ACC112 (cell line): Measurements from ENCODE around the gene CD96.
"Not testable (repeated sequence)": the region's sequence is repeated elsewhere in the genome, so short reads cannot be mapped to it uniquely, and the experiment has no call there.

Experiments
- H2AFZ ChIP-seq: fragments of 200-600 bp; sonication (generic); one replicate; pipeline ENCODE4 v1.6.0; 2017; ENCODE audit warnings: antibody characterized with exemption, low read length; ENCODE audit not compliant: unreplicated experiment
- H3K27ac ChIP-seq: fragments of 200-600 bp; sonication (generic); 2 replicates; pipeline ENCODE4 v1.5.1; 2014; ENCODE audit warnings: low read depth, mild to moderate bottlenecking, antibody characterized with exemption, low read length, moderate library complexity
- H3K27me3 ChIP-seq: fragments of 200-600 bp; sonication (generic); 2 replicates; pipeline ENCODE4 v1.6.1; 2014; ENCODE audit warnings: mild to moderate bottlenecking, antibody characterized with exemption, low read length, moderate library complexity, mixed read lengths; ENCODE audit not compliant: insufficient read depth
- H3K36me3 ChIP-seq: fragments of 200-600 bp; sonication (generic); 2 replicates; pipeline ENCODE4 v1.6.1; 2016; ENCODE audit warnings: mild to moderate bottlenecking, antibody characterized with exemption, low read length, moderate library complexity, mixed read lengths; ENCODE audit not compliant: insufficient read depth
- H3K4me1 ChIP-seq: fragments of 200-600 bp; sonication (generic); one replicate; pipeline ENCODE4 v1.6.1; 2016; ENCODE audit warnings: low read length, mixed read lengths; ENCODE audit not compliant: insufficient read depth, unreplicated experiment, control insufficient read depth
- H3K4me3 ChIP-seq: fragments of 200-600 bp; sonication (generic); 2 replicates; pipeline ENCODE4 v1.5.1; 2014; ENCODE audit warnings: mild to moderate bottlenecking, low read depth, low read length
- H3K79me2 ChIP-seq: fragments of 200-600 bp; sonication (generic); one replicate; pipeline ENCODE4 v1.6.0; 2016; ENCODE audit warnings: low read length; ENCODE audit not compliant: control insufficient read depth, unreplicated experiment, insufficient read depth

Gene CD96

DNA sequence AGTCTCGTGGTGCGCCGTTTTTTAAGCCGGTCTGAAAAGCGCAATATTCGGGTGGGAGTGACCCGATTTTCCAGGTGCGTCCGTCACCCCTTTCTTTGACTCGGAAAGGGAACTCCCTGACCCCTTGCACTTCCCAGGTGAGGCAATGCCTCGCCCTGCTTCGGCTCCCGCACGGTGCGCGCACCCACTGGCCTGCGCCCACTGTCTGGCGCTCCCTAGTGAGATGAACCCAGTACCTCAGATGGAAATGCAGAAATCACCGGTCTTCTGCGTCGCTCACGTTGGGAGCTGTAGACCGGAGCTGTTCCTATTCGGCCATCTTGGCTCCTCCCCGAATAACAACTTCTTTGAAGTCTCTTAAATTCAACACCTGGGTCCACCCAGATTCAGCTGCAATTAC lies 19.9 kb downstream of the CD96 start:
- H3K36me3 ChIP-seq, H3K4me1 ChIP-seq, H3K27ac ChIP-seq, H3K27me3 ChIP-seq, H2AFZ ChIP-seq, H3K79me2 ChIP-seq, H3K4me3 ChIP-seq: not testable (repeated sequence)

DNA sequence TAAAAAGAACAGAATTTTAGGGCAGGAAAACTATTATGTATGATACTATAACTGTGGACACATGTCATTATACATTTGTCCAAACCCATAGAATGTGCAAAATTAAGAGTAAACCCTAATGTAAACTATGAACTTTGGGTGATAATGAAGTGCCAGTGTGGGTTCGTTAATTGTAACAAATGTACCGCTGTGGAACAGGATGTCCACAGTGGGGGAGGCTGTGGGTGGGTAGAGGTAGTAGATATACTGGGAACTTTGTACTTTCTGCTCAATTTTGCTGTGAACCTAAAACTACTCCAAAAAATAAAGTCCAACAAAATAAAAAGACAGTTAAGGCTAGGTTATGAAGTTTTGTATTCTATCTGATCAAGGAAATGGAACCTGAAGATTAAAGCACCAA lies 24.8 kb downstream of the CD96 start:
- Histone ChIP-seq H2AFZ (no peak overlapping the region), H3K4me3 (no peak overlapping the region), H3K4me1 (no peaks in the 10 kb centered on the region), H3K36me3 (no peaks in the 10 kb centered on the region), H3K27ac (no peak overlapping the region), H3K79me2 (no peaks in the 10 kb centered on the region), H3K27me3 (peaks cover 7% of the 10 kb centered on the region; the same call in 1 of the 2 replicates)

DNA sequence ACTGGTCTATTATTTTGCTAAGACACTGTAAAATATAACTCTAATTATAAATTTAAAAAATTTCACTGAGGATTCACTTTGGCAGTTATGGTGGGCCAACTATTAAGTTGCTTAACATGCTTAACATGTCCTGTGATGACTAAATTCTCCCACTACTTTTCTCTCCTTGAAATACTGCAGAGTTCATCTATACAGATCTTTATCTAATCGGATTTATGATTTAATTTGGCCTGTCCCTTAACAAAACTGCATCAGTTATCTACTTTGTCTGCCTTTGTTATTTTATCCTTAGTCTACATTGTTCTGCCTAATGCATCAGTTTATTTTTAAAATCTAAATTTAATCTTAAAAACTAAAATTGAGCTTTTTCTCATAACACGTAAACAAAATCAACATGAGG lies 26.4 kb downstream of the CD96 start:
- Histone ChIP-seq H3K27me3 (0 out of 2 replicates have a peak, but pooled peaks cover 3% of the 10 kb centered on the region), H3K27ac (no peak overlapping the region), H3K79me2 (no peaks in the 10 kb centered on the region), H2AFZ (no peak overlapping the region), H3K4me3 (no peak overlapping the region), H3K36me3 (no peaks in the 10 kb centered on the region), H3K4me1 (no peaks in the 10 kb centered on the region)

DNA sequence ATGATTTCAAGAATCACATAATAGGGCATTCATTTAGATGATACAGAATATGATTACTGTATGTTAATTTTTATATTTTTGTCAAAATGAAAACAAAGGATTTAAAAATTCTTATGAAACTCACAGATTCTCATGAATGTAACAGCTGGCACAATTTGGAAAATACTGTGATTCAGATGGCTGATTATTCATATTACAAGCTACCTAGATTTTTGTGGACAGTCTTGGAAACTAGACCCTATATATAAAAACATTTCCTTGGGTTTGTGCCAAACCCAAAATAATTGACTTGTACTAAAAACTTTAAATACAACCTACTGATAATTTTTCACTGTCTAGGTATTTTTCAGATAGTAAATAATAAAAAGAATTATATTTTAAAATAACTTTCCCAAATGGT lies 26.9 kb downstream of the CD96 start:
- H3K4me3 ChIP-seq, result no peak overlapping the region
- H3K4me1 ChIP-seq, result no peaks in the 10 kb centered on the region
- no peak overlapping the region for H2AFZ ChIP-seq
- H3K27me3 ChIP-seq, result 0 out of 2 replicates have a peak, but pooled peaks cover 3% of the 10 kb centered on the region
- H3K27ac ChIP-seq, result no peak overlapping the region
- no peaks in the 10 kb centered on the region for H3K79me2 ChIP-seq
- no peaks in the 10 kb centered on the region for H3K36me3 ChIP-seq

DNA sequence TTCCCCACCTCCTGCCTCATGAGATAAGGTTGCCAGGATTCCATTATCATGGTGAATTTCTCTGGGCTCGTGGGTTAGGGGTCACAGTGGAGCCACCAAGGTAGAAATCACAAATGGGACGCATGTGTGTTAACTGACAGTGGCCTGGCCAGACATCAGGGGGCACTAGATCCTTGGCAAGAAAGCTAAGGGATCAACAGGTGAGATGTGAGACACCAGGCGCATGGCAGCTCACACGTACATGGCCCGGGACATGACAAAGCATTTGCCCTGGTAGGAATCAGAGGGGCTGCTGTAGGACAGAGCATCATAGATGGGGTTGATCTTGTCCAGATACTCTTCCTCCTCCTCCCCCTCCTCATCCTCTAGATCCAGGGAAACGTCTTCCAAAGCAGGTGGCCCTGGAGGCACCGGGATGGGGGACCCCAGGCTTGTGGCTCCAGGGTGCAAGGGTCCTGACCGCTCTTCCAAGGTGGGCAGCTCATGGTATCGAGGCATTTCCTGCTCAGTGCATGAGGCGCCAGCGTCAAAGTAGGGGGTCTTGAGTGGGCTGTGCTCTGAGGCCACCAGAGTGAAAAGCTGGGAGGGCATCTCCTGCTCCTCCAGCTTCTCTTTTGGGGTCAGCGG lies 28.5 kb downstream of the CD96 start:
- Histone ChIP-seq H3K4me3 (no peak overlapping the region), H3K79me2 (no peaks in the 10 kb centered on the region), H3K36me3 (no peaks in the 10 kb centered on the region), H3K27me3 (no peaks in the 10 kb centered on the region), H3K4me1 (no peaks in the 10 kb centered on the region), H2AFZ (no peak overlapping the region), H3K27ac (no peak overlapping the region)

DNA sequence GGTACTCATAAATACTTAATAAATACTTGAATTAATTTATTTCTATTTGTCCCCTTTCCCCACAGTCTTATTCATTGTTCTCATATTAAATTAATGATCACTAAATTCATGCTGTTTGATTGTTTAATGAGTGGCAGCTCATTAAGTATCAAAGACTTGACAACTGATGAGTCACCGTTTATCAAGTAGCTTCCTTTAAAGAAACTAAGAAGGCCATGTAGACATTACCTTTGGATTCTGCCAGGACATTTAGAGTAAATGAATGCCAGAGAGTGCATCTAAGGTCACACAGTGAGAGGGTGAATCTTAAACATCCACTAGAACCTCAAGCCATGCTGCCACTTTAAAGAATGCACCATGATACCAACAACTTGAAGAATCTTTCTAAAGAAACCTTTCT lies 29.3 kb downstream of the CD96 start:
- H3K27ac ChIP-seq, result no peak overlapping the region
- no peaks in the 10 kb centered on the region for H3K79me2 ChIP-seq
- no peaks in the 10 kb centered on the region for H3K4me1 ChIP-seq
- H3K36me3 ChIP-seq, result no peaks in the 10 kb centered on the region
- no peak overlapping the region for H2AFZ ChIP-seq
- no peak overlapping the region for H3K4me3 ChIP-seq
- H3K27me3 ChIP-seq, result no peaks in the 10 kb centered on the region

DNA sequence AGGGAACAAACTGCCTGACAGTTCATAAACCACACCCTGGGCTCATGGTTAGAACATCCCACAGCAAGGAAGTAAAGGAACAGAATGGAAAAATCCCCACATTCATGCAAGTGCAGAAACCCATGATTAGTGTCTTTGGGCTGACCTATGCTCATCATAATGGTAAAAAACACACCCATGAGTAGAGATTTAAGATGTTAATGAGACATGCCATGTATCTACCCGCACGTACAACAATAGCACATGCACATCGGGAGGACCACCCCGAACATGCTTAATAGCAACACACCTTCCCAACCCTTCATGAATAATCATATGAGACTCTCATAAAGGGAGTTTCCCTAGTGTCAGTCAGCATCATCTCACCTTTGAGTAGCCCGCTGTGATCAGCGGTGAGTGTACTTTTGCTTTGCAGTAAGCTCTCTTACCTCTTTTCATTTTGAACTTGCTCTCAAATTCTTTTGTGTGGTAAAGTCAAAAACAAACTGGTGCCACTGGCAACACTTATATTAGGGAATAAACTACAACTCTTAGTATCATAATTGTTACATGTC lies 30.0 kb downstream of the CD96 start:
- Histone ChIP-seq H3K36me3 (no peaks in the 10 kb centered on the region), H3K27ac (no peak overlapping the region), H3K4me1 (no peaks in the 10 kb centered on the region), H3K27me3 (no peaks in the 10 kb centered on the region), H2AFZ (no peak overlapping the region), H3K4me3 (no peak overlapping the region), H3K79me2 (no peaks in the 10 kb centered on the region)

DNA sequence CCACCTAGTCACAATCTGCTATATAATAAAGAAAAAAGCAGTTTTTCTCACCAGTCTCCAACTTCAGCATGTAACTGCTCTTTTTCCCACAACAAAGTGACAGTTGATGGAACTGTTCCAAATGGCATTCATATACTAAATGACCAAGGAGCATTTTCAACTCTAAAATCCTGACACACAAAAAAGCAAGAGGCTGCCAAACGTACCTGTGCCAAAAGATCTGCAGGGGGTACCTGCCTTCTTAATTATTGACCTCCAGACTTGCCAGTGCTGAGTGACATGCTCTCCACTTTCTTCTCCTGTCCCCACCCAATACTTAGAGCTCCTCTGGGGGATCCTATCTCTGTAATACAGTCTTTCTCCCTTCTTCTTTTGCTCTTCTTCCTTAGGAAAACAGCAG lies 35.1 kb downstream of the CD96 start:
- peak overlapping the region; percentile 19 for H2AFZ ChIP-seq
- no peaks in the 10 kb centered on the region for H3K27me3 ChIP-seq
- no peak overlapping the region for H3K27ac ChIP-seq
- no peak overlapping the region for H3K4me3 ChIP-seq
- peaks cover 20% of the 10 kb centered on the region for H3K4me1 ChIP-seq
- H3K36me3 ChIP-seq, result no peaks in the 10 kb centered on the region
- H3K79me2 ChIP-seq, result no peaks in the 10 kb centered on the region

DNA sequence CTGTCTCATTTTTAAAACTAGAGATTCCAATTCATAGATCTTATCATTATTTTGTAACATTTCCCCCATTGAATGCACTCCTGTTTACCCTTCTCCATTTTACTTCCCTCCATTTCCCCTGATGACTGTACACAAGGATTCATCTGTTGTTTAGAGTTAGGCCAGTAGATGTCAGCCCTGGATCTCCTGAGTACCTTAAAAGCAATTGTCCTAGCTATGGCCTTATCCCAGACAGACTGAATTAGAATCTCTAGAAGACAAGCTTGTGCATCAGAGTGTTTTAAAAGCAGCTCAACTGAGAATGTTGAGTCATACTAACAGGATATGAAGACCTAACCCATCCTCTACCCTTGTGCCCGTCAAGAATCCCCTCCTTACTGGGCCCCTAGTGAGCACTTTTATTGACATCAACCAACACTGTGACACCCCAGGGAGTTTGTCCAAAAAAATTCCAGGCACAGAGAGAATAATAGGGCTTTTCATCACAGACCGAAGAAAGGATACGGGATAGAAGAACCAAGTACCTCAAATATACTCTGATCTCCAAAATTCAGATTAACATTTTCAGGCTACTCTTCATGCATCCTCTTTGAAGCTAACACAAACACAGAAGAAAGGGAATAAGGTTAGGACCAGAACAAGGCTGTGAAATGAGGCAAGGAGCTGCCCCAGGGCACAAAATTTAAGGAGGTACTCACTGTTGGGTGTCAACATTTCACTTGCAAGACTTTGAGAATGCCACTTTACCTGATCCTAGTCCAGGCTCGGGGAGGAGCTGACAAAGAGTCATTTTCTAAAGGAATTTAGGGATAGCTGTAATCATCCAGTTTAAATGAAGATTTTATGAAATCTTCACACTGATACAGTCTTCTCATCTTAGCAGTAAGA lies 36.0 kb downstream of the CD96 start:
- peak overlapping the region; percentile 19 for H2AFZ ChIP-seq
- no peak overlapping the region for H3K27ac ChIP-seq
- H3K36me3 ChIP-seq, result no peaks in the 10 kb centered on the region
- no peak overlapping the region for H3K4me3 ChIP-seq
- H3K79me2 ChIP-seq, result no peaks in the 10 kb centered on the region
- H3K4me1 ChIP-seq, result peaks cover 25% of the 10 kb centered on the region
- H3K27me3 ChIP-seq, result no peaks in the 10 kb centered on the region

DNA sequence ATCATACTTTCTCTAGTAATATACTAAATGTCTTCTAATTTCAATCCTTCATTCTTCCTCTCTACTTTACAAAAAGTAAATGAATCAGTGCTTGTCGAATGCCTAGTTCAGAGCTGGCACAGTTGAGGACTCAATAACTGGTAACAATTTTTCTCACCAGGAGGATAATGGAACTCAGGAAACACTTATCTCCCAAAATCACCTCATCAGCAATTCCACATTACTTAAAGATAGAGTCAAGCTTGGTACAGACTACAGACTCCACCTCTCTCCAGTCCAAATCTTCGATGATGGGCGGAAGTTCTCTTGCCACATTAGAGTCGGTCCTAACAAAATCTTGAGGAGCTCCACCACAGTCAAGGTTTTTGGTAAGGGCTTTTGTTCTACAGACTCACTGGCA lies 36.9 kb downstream of the CD96 start:
- Histone ChIP-seq H3K79me2 (no peaks in the 10 kb centered on the region), H3K4me1 (peaks cover 25% of the 10 kb centered on the region), H3K36me3 (no peaks in the 10 kb centered on the region), H3K27ac (no peak overlapping the region), H3K4me3 (no peak overlapping the region), H3K27me3 (no peaks in the 10 kb centered on the region), H2AFZ (no peak overlapping the region)

DNA sequence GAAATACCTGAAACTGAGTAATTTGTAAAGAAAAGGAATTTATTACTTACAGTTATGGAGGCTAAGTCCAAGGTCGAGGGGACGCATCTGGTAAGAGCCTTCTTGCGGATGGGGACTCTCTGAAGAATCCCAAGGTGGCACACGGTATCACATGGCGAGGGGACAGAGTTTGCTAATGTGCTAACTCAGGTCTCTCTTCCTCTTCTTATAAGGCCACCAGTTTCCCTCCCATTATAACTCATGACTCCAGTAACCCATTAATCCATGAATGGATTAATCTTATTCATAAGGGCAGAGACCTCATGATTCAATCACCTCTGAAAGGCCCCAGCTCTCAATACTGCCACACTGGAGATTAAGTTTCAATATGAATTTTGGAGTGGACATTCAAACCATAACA lies 37.5 kb downstream of the CD96 start:
- no peak overlapping the region for H3K4me3 ChIP-seq
- H3K27me3 ChIP-seq, result no peaks in the 10 kb centered on the region
- no peaks in the 10 kb centered on the region for H3K36me3 ChIP-seq
- no peaks in the 10 kb centered on the region for H3K79me2 ChIP-seq
- no peak overlapping the region for H3K27ac ChIP-seq
- peaks cover 25% of the 10 kb centered on the region for H3K4me1 ChIP-seq
- no peak overlapping the region for H2AFZ ChIP-seq
